NCI-H1048 (cell line): ENCODE measurements around the gene PPP1R1A.
A peak's percentile ranks its signal among the peaks of the same experiment; 100 is the strongest.

ENCODE experiments used
- DNase-seq: peaks from one replicate; lab custom pipeline; 2025; lab: John Stamatoyannopoulos, UW

PPP1R1A gene

DNA sequence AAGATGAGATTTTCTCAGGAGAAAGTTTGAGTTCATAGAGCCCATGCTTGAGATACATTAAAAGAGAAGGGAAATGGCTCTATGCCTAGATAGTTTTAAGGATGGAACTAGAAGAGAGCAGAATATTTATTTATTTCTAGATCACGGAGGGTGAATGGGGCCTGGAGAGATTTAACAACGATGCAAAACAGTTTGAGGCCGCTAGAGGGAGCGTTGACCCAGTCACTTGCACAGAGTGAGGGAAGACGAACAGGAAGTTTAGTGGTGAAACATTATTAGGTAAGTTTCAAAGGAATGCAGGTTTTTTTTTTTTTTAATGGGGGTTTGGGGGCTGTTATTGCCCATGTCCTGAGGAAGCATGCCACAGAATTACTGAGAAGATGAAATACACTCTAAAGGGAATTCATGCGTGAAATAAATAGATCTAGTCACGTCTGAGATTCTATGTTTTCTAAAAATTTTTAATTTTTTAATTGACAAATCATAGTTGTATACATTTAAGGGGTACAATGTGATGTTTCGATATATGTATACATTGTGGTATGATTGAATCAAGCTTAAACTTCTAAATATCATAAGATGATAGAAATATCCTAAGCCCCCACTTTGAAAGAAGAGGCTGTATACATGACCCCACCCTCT, 14.8 kb upstream of the PPP1R1A start:
- no peak for DNase-seq

DNA sequence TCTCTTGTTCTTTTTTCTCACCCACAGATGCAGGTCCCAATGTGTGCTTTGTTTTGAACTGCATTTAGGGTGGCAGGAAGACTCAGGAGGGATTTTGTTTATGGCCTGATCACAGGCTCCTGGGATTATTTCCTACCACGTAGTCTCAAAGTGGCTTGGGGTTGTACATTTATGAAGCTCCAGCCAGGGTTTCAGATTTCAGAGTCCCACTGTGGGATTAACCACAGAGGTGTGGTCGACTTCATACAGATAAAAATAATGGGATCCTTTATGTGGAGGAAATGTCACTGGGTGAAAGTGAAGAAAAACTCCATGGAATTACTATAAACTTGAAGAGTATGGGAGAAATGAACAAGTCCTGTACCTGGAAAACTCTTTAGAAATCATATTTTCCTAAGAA, 14.2 kb upstream of the PPP1R1A start:
- no peak for DNase-seq

DNA sequence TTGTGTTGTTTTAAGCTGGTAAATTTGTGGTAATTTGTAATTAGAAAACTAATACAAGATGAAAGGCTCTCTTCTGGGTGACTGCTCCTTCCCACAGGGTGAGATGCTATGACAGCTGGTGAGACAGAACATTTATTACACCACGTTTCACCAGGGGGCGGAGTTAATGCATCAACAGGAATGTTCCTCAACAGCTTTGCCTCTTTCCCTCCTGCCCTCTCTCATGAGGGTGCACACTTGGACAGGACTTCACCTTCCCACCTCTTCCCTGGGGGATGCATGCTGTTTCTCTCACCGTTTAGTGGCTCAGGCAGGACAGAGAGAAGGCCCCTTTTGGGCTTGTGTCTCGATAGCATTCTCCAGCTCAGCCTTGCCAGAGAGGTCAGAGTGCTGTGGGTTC, 13.4 kb upstream of the PPP1R1A start:
- no peak for DNase-seq

DNA sequence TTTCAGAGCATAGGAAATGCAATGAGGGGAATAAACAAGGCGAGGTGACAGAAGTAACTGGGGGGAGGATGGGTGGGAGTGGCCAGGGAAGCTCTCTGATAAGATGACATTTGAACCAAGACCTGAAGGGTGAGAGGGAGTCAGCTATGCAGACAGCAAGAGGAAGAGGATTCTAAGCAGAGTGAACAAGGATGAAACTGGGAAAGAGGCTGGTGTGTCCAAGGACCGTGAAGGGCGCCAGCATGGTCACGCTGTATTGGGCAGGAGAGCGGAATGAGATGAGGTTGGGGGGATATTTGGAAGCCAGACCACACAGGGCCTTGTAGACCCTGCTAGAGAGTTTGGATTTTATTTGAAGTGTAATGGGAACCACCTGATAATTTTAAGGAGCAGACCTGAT, 10.5 kb upstream of the PPP1R1A start:
- DNase-seq = no peak

DNA sequence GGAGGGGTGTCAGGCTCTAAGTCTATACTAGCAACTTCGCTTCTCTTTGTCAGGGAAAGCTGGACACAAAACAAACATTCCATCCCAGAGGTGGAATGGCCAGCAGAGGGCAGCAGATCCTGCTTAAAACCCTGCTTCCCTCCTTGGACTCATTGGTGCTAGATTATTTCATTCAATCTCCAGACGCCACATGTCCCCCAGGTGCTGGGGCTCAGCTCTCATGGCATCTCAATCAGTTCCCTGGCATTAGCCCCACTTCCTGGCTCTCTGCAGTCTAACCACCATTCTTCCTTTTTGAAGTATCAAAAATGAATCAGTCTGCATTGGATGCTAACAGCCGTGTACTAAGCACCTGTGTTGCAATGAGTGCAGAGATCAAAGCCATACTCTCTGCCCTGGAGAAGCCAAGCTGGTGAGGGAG, 8.1 kb upstream of the PPP1R1A start:
- DNase-seq = no peak

DNA sequence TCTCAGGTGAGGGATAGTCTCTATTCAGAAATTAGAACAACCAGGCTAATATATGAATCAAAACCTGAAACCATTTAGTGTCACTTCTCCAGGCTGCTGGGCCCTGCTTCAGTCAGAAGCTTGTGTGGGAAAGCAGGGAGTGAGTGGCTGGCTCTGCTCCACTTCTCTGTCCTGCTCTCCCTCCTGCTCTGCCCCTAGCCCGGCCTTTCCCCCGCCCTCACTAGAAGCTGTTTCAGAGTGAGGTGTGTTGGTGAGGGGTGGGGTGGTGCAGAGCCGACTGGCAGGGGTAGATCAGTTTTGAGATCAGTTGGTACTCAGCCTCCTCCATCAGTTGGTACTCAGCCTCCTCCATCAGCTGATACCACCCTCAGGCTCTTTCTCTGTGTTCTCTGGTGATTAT, 7.0 kb upstream of the PPP1R1A start:
- DNase-seq = no peak

DNA sequence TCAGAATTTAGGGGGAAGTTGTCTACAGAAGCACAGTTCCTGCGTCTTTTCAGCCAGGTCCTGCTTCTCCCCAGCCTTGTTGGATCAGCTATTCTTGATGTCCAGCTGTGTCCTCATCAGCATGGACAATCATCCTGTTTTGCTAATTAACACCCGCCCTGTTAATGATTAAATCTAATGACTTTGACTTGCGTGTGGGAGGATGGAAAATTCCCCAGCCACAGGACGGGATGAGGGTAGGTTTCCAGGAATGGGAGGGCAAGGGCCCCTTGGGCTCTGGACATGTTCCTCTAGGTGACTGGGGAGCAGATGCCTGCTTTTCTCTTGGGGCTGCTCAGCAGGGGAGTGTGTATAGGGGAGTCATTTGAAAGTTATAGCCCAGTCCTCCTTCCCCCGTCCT, 5.3 kb upstream of the PPP1R1A start:
- DNase-seq = no peak

DNA sequence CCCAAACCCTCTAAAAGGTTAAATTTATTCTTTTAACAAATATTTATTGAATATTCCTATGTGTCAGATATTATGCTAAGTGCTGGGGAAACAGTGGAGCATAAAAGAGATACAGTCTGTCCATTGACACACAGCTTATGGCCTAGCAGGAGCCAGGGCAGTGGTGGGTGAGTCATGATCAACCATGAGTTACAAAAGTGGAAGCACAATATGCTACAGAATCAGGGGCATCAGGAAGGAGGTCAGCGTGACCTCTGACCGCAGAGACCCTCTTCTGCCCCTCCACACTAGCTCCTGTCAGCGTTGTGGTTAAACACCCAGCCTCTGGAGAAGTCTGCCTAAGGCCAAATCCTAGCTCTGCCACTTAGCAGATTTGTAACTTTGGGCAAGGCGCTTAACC, 4.7 kb upstream of the PPP1R1A start:
- no peak for DNase-seq

DNA sequence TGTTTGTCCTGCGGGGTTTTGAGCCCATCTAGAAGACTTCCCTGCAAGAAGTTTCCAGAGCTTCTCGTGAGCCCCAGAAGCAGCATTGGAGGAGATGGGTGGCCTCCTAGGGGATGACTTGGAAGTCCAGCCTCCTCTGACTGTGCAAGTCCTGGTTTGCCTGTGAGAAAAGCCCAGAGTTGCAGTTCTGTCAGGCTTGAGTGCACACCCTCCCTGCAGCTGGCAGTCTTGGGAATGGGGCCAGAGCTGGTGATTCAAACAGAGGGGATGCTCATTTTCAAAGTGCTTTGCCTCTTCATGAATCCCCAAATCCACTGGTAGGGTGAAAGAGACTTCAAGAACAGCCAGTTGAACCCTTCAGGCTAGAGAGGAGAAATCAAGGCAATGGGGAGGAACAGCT, 3.9 kb upstream of the PPP1R1A start:
- DNase-seq = no peak

DNA sequence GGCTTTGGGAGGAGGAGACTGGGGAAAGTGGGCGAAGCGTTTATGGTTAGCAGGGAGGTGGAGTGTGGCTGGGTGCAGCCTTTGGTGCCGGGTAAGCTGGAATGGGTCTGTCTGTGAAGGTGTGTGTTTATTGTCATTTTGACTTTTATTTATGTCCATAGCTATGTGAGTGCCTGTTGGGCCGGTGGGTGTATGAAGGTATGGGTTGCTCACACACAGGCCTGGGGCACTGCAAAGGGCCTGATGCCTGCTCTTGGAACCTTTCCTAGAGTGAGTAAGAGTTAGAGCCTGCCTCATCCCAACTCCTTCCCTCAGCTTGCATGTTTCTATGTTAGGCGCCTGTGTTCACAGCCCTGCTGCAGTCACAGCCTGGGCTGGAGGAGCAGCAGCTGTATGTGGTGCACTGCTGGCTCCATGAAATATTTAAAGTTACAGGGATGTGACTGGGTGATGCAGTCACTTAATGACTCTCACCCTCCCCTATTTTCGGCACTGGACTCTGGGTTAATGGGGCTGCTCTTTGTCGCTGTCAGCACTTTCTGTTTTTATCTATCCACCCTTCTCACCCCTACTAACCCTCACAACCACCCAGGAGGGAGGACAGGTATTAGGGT, 2.6 kb upstream of the PPP1R1A start:
- DNase-seq = no peak

DNA sequence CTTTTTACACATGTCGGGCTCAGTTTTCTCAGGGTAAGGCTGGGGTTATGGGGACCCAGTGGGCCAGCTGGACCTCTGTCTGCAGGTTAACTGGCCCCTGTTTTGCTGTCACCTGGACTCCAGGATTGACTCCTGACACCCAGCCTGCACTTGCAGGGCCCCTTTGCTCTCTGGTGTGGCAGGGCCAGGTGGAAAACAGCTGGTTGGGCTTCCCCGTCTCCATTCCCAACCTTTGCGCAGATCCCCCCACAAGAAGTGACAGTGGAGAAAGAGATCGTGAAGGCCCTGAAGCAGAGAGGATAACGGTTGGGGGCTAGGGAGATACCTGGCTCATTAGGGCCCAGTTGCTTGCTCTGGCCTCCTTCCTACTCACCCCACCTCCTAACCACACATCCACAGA, 1.5 kb upstream of the PPP1R1A start:
- no peak for DNase-seq

DNA sequence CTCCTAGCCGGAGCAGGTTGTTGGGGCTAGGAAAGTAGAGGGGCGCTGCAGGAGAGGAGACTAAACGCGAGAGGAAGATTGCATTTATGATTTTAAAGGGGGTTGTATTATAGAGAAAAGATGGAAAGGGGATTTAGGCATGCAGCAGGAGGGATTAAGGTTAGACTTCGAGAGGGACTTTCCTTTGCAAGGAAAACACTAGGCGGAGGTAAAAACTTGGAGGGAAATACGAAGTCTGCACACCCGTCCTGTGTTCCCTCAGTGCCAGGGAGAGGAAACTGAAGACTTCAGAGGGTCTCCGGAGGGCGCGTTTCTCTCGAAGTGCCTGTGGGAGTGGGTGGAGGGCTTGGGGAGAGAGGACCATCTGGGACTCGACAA, 420 bp upstream of the PPP1R1A start:
- no peak for DNase-seq

DNA sequence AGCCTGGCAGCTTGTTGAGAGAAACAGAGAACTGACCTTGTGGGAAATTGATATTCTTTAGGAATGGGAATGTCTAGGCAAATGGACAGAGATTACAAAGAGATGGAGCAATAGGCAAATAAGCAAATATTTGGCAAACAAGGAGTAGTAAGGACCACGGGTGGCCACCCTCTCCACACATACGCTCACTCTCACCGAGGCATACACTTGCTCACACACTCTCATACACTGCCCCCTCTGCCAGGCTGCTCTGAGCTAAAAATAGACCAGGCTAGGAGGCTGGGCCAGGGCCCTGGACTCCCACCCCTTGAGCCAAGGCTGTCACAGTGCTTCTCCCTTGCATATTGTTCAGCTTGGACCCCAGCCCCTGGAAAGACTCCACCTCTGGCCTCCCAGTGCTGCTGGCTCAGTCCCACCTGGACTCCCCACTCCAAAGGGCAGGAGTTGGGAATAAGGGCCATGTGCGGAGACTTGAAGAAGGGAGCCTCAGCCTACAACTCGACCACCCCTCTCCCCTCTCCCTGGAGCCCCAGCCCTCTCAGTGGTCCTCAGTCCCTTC, 1.1 kb downstream of the PPP1R1A start:
- no peak for DNase-seq

DNA sequence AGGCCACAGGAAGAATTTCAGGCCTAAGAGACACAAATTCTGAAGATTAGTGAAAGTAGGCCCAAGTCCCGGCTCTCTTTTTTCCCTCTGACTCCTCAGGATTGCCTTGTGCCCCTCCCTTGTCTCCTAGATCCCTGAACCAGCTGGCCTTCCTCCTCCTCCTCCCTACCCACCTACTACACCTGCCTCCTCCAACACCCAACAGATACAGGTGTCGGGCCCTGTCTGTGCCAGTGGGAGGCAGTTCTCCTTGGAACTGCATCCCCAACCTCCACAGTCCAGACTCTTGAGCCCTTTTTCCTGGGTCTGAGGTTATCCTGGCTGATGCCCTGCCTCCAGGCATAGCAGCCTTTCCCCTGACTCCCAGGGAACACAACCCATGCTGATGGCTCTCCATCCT, 1.8 kb downstream of the PPP1R1A start:
- DNase-seq = no peak

DNA sequence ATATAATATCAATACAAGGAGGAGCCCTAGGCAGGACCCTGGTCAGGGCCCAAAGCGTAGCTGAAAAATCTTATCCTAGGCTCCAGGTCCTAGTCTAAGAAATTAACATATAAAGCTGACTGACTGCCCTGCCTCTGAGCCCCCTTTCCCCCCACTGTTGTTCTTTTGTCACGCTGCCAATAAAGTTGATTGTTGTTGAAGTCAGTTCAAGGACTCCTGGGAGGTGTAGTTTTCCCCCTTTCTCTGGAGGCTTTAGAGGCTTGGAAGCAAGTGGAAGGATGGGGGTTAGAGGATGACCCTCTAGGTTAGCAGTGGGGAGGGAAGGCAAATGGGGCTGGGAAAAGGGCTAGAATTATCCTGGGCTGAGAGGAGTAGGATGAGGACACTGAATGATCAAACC, 3.2 kb downstream of the PPP1R1A start:
- DNase-seq = no peak

DNA sequence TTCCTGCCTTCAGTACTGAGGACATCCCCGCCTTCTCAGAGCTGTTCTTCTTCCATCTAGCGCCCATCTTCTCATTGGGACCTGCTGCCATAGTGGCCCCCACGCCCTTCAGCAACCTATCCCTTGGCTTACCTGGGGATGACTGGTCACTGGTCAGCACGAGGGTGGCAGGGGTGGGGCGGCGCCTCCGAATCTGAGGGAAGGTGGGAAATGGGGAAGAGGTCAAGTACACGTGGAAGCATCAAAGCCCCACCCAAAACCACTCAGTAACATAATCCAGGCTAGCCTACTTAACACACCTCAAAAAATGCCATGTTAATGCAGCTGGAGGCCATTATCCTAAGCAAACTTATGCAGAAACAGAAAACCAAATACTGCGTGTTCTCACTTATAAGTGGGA, 4.3 kb downstream of the PPP1R1A start:
- no peak for DNase-seq

DNA sequence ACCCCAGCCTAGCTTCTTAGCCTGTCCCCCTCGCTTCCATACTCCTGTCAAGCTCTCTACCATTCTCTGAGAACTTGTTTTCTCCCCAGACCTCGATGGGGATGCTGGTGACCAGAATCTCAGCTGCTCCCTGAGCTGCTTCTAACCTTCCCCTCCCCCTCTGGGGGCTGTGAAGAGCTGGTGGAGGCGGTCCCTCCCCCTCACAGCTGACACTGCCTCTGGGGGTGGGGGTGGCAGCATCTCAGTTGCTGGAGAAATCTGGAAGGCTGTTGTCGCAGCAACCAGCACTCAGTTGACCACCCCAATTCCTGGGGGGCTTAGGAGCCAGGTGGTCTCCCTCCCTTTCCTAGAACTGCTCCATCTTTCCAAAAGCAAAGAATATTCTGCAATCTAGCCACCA, 4.7 kb downstream of the PPP1R1A start:
- DNase-seq = no peak

DNA sequence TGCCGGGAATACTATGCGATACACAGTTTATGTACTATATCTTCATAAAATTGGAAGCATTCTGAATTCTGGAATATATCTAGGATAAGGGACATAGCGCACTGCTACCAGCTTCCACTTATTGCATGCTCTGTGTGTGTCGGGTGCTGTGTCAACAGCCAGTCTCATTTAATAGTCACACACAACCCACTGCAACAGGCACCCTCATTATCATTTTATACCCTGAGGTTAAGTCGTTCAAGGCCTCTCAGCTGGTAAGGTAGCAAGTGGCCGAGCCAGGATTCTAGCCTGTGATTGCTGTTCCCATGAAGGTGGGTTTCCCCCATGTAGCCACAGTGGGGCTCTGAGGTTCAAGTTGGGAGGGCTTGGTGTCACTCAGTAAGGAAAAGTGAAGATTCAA, 7.0 kb downstream of the PPP1R1A start:
- no peak for DNase-seq

DNA sequence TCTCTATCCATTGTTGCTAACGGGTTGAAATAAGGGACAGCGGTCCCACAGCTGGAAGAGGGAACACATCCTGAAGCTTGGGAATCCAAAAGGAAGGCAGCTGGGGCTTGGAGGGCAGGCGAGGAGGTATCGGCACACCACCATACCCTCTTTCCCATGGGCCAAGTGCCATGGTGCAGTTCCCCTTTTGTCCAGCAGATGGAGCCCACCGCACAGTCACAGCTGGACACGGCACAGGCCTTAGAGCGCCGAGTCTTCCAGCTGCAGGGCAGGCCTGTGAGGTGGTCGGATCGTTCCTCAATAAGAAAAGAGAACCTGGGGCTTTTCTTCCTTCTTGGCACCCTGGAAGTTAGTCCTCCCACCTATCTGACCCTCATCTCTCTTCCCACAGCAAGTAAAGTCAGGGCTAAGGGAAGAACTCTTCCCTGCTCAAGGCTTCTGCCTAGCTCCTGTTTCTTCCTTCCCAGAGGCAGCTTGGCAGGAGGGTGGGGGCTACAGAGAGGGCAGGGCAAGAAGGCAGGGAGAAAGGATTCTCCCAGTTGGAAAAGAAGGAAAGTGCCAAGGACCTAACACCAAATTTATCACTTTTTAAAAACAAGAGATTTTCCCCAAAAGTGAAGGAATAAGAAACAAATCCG, 8.6 kb downstream of the PPP1R1A start:
- DNase-seq = peak; percentile 20

DNA sequence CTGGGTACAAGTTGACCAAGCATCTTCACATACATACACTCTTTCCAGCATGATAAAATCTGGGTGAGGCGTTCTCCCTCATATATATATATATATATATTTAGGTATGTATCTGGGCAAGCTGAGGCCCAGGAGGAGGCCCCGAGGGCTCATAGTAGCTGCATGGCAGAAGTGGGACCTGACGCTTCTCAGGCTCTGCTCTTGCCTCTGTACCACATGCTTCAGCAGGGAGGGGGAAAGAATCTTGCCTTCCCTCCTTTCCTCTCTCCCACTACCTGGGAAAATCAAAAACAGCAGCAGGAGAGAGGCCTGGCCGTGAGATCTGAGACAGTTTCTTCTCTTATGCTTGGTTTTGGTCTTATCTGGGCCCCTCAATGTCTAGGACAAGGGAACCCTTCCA, 9.2 kb downstream of the PPP1R1A start:
- DNase-seq = no peak

DNA sequence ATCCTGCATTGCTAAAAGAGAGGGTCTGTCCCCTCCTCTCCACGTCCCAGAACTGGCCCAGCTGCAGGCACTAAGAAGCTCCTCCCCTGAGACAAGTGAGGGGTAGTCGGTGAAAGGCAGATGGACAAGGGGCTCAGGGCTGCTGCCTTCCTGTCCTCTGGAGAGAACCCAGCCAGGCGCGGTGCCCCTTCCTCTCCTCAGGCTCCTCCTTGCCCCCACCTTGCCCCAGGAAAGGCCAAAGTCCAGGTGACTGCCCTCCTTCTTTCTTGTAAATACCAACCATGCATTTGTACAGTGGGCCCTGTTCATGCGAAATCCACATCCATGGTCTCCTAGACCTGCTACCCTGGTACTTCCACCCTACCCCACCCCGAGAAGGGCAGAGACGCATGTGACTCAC, 9.7 kb downstream of the PPP1R1A start:
- no peak for DNase-seq

DNA sequence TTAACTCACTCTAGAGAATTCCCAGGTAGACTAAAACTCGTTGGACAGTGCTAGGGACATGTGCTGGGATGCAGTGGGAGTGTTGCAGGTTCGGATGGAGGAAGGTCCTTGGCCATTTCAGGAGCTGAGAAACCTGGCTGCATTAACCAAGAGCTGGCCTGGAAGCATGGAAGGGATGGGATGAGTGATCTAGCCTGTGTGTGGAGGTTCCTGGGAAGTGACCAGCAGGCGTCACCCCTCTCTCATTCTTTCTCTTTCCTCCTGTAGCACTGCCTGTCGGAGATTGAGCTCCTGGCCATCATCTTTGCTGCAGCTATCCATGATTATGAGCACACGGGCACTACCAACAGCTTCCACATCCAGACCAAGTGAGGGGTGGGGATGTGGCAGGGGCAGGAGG, 15.6 kb downstream of the PPP1R1A start:
- no peak for DNase-seq
